ENCODE results near the gene IGSF11.

The IGSF11 gene

GRCh38 chr3:118946449-118946848, 88.2 kb downstream of the IGSF11 start:
- no peak for DNase-seq

- DNase-seq, result no peak
Observed at GRCh38 chr3:118945834-118946233, 88.8 kb downstream of the IGSF11 start.

- DNase-seq, result no peak
Observed at GRCh38 chr3:118943597-118943996, 91.0 kb downstream of the IGSF11 start.

GRCh38 chr3:118942671-118943070, 92.0 kb downstream of the IGSF11 start:
- no peak for DNase-seq

- no peak for DNase-seq
Observed at GRCh38 chr3:118942195-118942594, 92.5 kb downstream of the IGSF11 start.

GRCh38 chr3:118941236-118941635, 93.4 kb downstream of the IGSF11 start:
- DNase-seq, result no peak

- no peak for DNase-seq
Observed at GRCh38 chr3:118938183-118938961, 96.3 kb downstream of the IGSF11 start.

GRCh38 chr3:118936811-118937210, 97.8 kb downstream of the IGSF11 start:
- no peak for DNase-seq

- DNase-seq, result no peak
Observed at GRCh38 chr3:118932822-118933558, 101.7 kb downstream of the IGSF11 start.

- no peak for DNase-seq
Observed at GRCh38 chr3:118931996-118932395, 102.7 kb downstream of the IGSF11 start.

GRCh38 chr3:118927449-118927848, 107.2 kb downstream of the IGSF11 start:
- no peak for DNase-seq

GRCh38 chr3:118912188-118912587, 122.5 kb downstream of the IGSF11 start:
- no peak for DNase-seq

GRCh38 chr3:118910332-118910731, 124.3 kb downstream of the IGSF11 start:
- DNase-seq, result no peak

GRCh38 chr3:118909763-118910162, 124.9 kb downstream of the IGSF11 start:
- no peak for DNase-seq

- no peak for DNase-seq
Observed at GRCh38 chr3:118907909-118908308, 126.7 kb downstream of the IGSF11 start.

- DNase-seq, result no peak
Observed at GRCh38 chr3:118900737-118901525, 133.7 kb downstream of the IGSF11 start.

GRCh38 chr3:118890206-118890605, 144.4 kb downstream of the IGSF11 start:
- DNase-seq, result no peak

- no peak for DNase-seq
Observed at GRCh38 chr3:118889691-118890090, 145.0 kb downstream of the IGSF11 start.

- DNase-seq, result no peak
Observed at GRCh38 chr3:118886708-118887107, 147.9 kb downstream of the IGSF11 start.

- DNase-seq, result peak; percentile 47 to 55
Observed at GRCh38 chr3:118884748-118885206, 149.9 kb downstream of the IGSF11 start.

GRCh38 chr3:118882353-118882947, 152.2 kb downstream of the IGSF11 start:
- peak; percentile 57 to 59 for DNase-seq

- no peak for DNase-seq
Observed at GRCh38 chr3:118868051-118868450, 166.6 kb downstream of the IGSF11 start.
